ENCODE data around the gene FAM136A. TPM values are rescaled to one million over a fixed set of nuclear protein-coding genes. Genes with fewer than 3 reads are reported as not detected.
A peak's percentile ranks its signal among the peaks of the same experiment; 100 is the strongest.
"Not testable (repeated sequence)": the region's sequence is repeated elsewhere in the genome, so short reads cannot be mapped to it uniquely, and the experiment has no call there.

The FAM136A gene
- total RNA-seq, 2 experiments from 2014 or later = 30.6 to 31.4 TPM

GRCh38 chr2:70300771-70301343 is 1.0 kb downstream of the FAM136A start:
- peak overlapping the region; percentile 92 for H3K4me3 Mint-ChIP-seq
- peak overlapping the region; percentile 83 for H3K27ac Mint-ChIP-seq
- Histone ChIP-seq H3K9me3 (ENCODE audit: control insufficient read depth in 1 of 2, insufficient read depth in 1 of 2, low read length in 2 of 2) (no peaks in the 10 kb centered on the region), H3K27me3 (ENCODE audit: control insufficient read depth in 1 of 2, insufficient read depth in 2 of 2, low read length in 2 of 2) (no peaks in the 10 kb centered on the region), H3K27ac (ENCODE audit: low read depth in 1 of 2, low read length in 2 of 2) (peak overlapping the region; percentile 60 to 82), H3K4me3 (ENCODE audit: low read length) (peak overlapping the region; percentile 68), H3K36me3 (ENCODE audit: insufficient read depth, low read length) (peaks cover 14% of the 10 kb centered on the region), H3K4me1 (ENCODE audit: insufficient read depth, low read length) (peaks cover 25% of the 10 kb centered on the region)
- ATAC-seq (ENCODE audit: poor library complexity) (no peak), DNase-seq (peak in 1 of 14 experiments; percentile 27)
- CTCF ChIA-PET = interaction anchor here (0.9 to 1.8 kb wide), 7 partner anchors 8 to 389 kb away, joined by 3 to 19 read pairs (median 4); partner anchors contain the start of genes C2orf42, PCYOX1, SNRPG and TGFA
- no peaks in the 10 kb centered on the region for H3K27me3 Mint-ChIP-seq
- POLR2A ChIA-PET = interaction anchor here (0.8 to 2.7 kb wide), 4 partner anchors 7 to 864 kb away, joined by 3 to 24 read pairs (median 10); partner anchors contain the start of genes C2orf42, NFU1, PCYOX1 and SNRPG
- intact Hi-C loops (cut with DNase I, micrococcal nuclease) = loop anchor here (2.0 to 10.0 kb wide), 6 partner anchors 109 to 696 kb away; partner anchors contain the start of gene C2orf42 (in 2 of the 2)
- H3K9me3 Mint-ChIP-seq = no peaks in the 10 kb centered on the region
- peaks cover 25% of the 10 kb centered on the region for H3K4me1 Mint-ChIP-seq (ENCODE audit: low read depth)
- TF ChIP-seq CTCF (IDR thresholded peaks at IDR 0.05) = no peak
- H3K36me3 Mint-ChIP-seq (ENCODE audit: low read depth) = peaks cover 44% of the 10 kb centered on the region

GRCh38 chr2:70297828-70298227 is 4.0 kb downstream of the FAM136A start:
- H3K4me3 ChIP-seq (ENCODE audit: low read length); H3K27ac ChIP-seq (ENCODE audit: low read depth in 1 of 2, low read length in 2 of 2); H3K27me3 Mint-ChIP-seq; H3K9me3 Mint-ChIP-seq; ATAC-seq (ENCODE audit: poor library complexity); POLR2A ChIA-PET; H3K27ac Mint-ChIP-seq; DNase-seq; H3K27me3 ChIP-seq (ENCODE audit: control insufficient read depth in 1 of 2, insufficient read depth in 2 of 2, low read length in 2 of 2); H3K9me3 ChIP-seq (ENCODE audit: control insufficient read depth in 1 of 2, insufficient read depth in 1 of 2, low read length in 2 of 2): not testable (repeated sequence)
- Histone ChIP-seq H3K4me1 (ENCODE audit: insufficient read depth, low read length) (peaks cover 27% of the 10 kb centered on the region), H3K36me3 (ENCODE audit: insufficient read depth, low read length) (peaks cover 14% of the 10 kb centered on the region)
- CTCF ChIA-PET = interaction anchor here (1.4 kb wide), 1 partner anchor 651 kb away, joined by 3 read pairs; no protein-coding TSS in a partner anchor
- Mint-ChIP-seq H3K4me3 (peak overlapping the region; percentile 11), H3K4me1 (ENCODE audit: low read depth) (peaks cover 25% of the 10 kb centered on the region), H3K36me3 (ENCODE audit: low read depth) (peaks cover 59% of the 10 kb centered on the region)
- intact Hi-C loops (cut with DNase I, micrococcal nuclease) = loop anchor here in 1 of 2 experiments (10.0 kb wide), 2 partner anchors 837 to 913 kb away; partner anchors contain the start of genes GFPT1, MCEE and MPHOSPH10

- peak overlapping the region; percentile 28 for H3K27ac Mint-ChIP-seq
- H3K4me3 ChIP-seq (ENCODE audit: low read length) = no peak overlapping the region
These were observed 18.2 kb downstream of the FAM136A start for GRCh38 chr2:70283500-70284191.

More at GRCh38 chr2:70283500-70284191, 18.2 kb downstream of the FAM136A start:
- no peak overlapping the region for H3K4me3 Mint-ChIP-seq
- Histone ChIP-seq H3K27ac (ENCODE audit: low read depth in 1 of 2, low read length in 2 of 2) (peak overlapping the region in 1 of 2 donors; percentile 4), H3K9me3 (ENCODE audit: control insufficient read depth in 1 of 2, insufficient read depth in 1 of 2, low read length in 2 of 2) (no peaks in the 10 kb centered on the region), H3K27me3 (ENCODE audit: control insufficient read depth in 1 of 2, insufficient read depth in 2 of 2, low read length in 2 of 2) (no peaks in the 10 kb centered on the region), H3K36me3 (ENCODE audit: insufficient read depth, low read length) (peaks cover 79% of the 10 kb centered on the region), H3K4me1 (ENCODE audit: insufficient read depth, low read length) (peaks cover 7% of the 10 kb centered on the region)
- no peaks in the 10 kb centered on the region for H3K27me3 Mint-ChIP-seq
- peaks cover 94% of the 10 kb centered on the region for H3K36me3 Mint-ChIP-seq (ENCODE audit: low read depth)
- DNase-seq (no peak), ATAC-seq (ENCODE audit: poor library complexity) (no peak)
- ChIA-PET CTCF (interaction anchor here (1.1 to 1.3 kb wide), 2 partner anchors 9 to 25 kb away, joined by 3 to 4 read pairs; no protein-coding TSS in a partner anchor), POLR2A (interaction anchor here (0.6 to 2.7 kb wide), 5 partner anchors 10 to 773 kb away, joined by 3 to 28 read pairs (median 5); partner anchors contain the start of genes MXD1, PCYOX1 and SNRPG)
- no peaks in the 10 kb centered on the region for H3K9me3 Mint-ChIP-seq
- no peak for TF ChIP-seq CTCF (IDR thresholded peaks at IDR 0.05)
- intact Hi-C loops (cut with DNase I, micrococcal nuclease) = no loop called here
- peaks cover 52% of the 10 kb centered on the region for H3K4me1 Mint-ChIP-seq (ENCODE audit: low read depth)

Measured in CD4-positive, alpha-beta T cell (primary cell).